Upper lobe of left lung (tissue), 4 donors: Measurements from ENCODE around the gene ALG9.

ENCODE experiments used
- EP300 ChIP-seq, 4 donors: sonication (generic); formaldehyde crosslinking; IDR thresholded peaks; one replicate each; pipeline ENCODE4 v1.5.1; 2017; ENCODE audit warnings: antibody characterized with exemption in 4 of 4, control low read depth in 2 of 4
- POLR2A ChIP-seq, 4 donors: fragments of 450-650 bp; IDR thresholded peaks; one replicate each; pipeline ENCODE4 v1.5.1; 2016 to 2017; ENCODE audit warnings: antibody characterized with exemption in 4 of 4, mild to moderate bottlenecking in 2 of 4
- TF ChIP-seq, protein P1 (sequence below), 6 experiments: fragments of 450-650 bp in 4 of 6; fragments of 200-600 bp in 2 of 6; sonication (generic) in 2 of 6; IDR thresholded peaks; one replicate each; pipeline ENCODE4 v1.5.1; 2016 to 2019; ENCODE audit warnings: antibody characterized with exemption in 6 of 6

DNA sequence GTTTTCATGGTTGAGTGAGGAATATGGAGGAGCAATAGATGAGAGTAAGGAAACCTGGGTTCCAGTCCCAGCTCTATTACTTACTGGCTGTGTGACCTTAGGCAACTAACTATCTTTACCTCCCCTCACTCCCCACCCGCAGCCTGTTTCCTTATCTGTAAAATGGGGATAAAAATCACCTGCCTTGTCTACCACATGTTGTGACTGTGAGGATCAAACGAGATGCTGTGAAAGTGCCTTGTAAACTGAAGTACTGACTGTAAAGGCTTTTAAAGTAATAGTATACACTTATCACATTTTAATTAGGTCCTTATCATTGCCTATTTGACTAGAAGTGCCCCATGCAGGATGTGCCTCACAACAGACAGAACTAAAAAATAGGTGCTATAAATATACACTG, 86.3 kb downstream of the ALG9 start:
- TF ChIP-seq POLR2A (IDR thresholded peaks at IDR 0.05), result no peak
- TF ChIP-seq, protein P1, sequence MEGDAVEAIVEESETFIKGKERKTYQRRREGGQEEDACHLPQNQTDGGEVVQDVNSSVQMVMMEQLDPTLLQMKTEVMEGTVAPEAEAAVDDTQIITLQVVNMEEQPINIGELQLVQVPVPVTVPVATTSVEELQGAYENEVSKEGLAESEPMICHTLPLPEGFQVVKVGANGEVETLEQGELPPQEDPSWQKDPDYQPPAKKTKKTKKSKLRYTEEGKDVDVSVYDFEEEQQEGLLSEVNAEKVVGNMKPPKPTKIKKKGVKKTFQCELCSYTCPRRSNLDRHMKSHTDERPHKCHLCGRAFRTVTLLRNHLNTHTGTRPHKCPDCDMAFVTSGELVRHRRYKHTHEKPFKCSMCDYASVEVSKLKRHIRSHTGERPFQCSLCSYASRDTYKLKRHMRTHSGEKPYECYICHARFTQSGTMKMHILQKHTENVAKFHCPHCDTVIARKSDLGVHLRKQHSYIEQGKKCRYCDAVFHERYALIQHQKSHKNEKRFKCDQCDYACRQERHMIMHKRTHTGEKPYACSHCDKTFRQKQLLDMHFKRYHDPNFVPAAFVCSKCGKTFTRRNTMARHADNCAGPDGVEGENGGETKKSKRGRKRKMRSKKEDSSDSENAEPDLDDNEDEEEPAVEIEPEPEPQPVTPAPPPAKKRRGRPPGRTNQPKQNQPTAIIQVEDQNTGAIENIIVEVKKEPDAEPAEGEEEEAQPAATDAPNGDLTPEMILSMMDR (IDR thresholded peaks at IDR 0.05), result no peak
- no peak for TF ChIP-seq EP300 (IDR thresholded peaks at IDR 0.05)
